Measurements from ENCODE around the gene C1QTNF7.

C1QTNF7 gene, protein sequence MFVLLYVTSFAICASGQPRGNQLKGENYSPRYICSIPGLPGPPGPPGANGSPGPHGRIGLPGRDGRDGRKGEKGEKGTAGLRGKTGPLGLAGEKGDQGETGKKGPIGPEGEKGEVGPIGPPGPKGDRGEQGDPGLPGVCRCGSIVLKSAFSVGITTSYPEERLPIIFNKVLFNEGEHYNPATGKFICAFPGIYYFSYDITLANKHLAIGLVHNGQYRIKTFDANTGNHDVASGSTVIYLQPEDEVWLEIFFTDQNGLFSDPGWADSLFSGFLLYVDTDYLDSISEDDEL

DNA sequence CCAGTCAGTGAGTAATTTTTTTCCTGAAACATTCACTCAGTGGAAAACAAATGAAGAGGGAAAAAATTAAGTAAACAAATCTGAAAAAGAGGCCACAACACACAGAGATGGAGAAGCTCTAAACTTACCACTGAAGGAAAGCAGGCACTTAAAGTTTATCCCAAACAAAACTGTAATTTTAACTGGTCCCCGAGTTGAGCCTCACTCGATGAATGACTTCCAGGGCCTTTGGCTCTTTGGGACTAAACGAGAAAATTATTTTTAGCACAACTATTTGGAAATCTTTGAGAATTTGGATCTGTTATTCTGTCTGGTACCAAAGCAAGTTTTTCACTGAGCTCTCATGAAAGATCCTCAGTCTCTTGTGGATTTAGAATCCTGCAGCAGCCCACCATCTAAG, at the start of gene C1QTNF7:
C1QTNF7 (plus strand) TSS at position 333 of the 400 bp plus-strand sequence. CDS start 7,711 bp downstream, outside the sequence.
- DNase-seq: no peak

DNA sequence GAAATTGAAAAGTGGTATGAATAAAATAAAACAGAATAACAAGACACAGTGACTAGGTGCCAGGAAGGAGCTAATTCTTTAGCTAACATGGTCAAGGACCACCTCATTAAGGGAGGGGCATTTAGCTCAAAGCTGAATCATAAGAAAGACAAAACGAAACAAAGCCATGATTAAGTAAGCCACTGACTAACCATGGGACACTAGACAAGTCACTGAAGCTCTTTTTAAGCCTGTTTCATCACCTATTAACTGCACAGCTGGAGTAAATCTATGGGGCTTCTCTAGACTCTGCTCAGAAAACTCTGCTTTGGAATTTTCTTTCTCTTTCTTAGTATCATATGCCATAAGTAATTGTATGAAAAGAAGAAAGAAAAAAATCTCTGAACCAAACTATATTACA, 49.8 kb upstream of the C1QTNF7 start:
- no peak for DNase-seq

DNA sequence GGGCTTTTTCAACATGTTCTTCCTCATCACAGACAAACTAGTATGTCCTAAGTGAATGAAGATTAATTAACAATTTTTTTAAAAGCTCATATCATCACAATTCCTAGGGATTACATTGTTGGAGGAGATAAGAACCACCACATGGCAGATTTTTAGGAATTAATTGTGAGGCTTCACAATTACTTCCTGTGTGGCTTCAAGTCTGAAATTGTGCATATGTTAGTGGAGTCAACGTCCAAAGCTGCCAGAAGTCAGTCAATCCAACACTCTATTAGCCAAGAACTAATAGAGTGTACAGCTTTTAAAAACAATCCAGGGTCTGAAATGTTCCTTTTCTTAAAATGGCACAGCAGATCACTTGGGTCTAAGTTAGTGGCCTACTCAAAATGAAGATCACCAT, 49.3 kb upstream of the C1QTNF7 start:
- DNase-seq: no peak

DNA sequence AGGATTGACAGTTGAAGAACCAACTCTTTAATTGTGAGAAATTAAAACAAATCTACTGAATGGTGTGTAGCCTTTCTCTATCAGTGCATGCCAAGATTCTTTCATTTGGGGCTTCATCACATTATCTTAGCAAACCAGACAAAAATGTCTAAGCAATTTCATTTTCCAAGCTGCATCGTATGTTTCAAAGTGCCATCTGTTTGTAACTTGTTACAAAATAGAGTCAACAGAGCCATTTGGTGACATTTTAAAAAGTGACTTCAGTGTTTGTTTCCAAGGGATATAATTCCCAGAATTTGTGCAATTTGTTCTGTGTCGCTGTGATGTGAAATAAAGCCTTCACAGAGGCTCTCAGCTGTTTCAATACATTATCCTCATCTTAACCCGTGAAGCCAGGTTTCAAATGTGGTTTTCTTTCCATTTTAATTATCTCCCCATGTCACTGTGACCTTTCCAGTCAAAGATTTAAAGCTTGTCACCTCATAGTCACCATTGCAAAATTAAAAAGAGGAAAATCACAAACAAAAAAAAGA, 46.0 kb upstream of the C1QTNF7 start:
- DNase-seq: no peak

DNA sequence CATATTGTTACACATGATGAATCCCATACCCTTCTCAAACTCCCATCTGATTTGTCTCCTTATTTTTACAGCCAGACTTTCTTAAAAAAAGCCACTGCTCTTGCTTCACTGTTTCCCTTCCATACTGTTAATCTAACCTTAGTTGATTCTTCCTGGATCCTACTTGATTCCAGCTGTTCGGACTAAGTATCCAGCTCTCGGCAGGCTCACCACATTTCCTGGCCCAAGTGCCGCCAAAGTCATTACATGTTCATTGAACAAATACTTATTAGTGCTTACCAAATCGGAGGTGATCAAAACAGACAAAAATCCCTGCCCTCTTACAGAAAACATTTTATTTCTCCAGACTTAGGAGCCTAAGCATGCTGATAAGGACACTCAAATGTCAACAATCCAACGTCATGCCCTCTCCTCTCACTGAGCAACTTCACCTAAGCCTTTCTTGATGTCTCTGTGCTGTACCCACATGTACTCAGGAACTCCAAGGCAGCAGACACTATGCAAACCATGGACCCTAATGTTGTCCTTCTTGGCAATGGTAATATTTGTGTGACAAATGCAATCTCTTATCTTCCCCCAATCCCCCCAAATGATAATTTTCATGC, 45.1 kb upstream of the C1QTNF7 start:
- no peak for DNase-seq

DNA sequence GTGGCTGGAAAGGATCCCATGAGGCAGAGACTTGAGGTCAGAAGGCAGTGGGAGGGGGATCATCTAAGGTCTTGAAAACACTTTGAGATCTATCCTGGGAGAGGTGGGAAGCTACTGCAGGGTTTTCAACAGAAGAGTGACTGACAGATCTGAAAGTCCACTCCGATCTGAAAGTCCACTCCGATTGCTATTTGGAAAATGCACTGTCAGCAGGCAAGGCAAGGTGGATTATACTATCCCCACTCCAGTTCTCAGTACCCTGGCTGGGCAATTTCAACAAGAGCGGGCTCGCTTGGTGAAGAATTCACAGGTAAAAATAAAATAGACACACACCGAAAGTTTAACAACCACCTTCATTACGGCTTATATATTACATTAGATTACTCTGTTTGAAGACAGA, 42.3 kb upstream of the C1QTNF7 start:
- DNase-seq: no peak

DNA sequence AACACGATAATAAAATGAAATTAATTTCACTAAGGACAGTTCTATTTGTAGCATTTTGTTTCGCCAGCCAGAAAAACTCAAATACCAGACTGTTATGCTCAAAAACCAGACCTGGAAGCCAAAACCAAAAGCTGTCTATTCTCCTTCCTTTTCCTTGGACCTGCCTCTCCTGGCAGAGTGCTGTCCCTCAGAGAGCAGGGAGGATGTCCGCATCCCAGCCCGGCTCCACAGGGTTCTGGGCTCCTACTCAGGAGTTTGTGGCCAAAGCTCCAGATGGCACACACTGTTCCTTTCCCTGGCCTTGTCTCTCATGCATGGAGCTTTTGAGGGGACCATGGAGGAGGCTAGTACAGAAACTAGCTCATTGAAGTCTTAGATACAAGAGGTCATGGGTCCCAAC, 41.9 kb upstream of the C1QTNF7 start:
- no peak for DNase-seq

DNA sequence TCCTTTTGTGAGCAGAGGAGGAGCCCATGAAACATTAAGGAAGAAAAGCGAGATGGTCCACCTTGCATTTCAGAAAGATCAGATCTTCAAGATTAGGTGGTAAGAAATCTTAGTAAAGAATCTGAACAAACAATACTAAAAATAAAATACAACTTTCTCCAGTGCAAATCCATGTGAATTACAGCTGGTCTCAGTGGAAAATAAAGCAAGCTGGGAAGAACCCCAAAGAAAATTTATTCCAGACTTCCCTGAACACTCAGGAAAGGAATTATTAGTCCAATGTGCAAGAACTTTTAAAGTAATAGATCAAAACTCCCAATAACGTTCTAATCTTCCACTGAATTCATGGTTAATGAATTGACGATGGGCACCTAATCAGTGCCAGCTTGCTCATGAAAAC, 37.3 kb upstream of the C1QTNF7 start:
- no peak for DNase-seq

DNA sequence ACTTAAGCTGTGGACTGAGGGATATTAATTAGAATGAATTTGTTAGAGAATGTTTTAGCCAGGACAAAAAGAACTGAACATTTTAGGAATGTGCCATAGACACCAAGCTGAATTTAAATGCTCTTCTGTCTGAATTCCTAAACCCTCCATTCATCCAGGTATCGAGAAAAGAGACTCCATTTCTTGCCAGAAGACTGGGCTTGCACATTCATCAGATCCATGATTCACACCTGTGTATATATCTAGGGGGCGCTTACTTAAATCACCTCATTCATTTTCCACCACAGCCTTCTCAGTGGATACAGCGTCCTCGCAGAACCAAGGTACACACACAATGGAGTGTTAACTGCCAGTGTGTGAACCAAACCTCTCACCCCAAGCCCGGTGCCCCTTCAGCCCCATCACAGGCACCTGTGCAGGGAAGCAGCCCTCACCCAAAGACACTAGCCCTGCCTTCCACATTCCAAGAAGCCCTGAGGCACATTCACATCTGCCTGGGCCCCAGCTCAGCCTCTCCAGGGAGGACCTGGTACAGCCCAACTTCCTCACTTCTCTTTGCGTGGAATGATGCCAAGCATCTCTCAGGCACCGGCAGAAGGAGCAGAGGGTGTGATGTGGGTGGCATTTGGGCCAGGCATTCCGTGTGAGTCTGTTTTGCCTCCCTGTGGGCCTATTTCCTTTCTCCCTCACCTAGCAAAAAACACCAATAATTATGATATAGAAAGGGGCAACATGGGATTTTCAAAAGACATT, 35.6 kb upstream of the C1QTNF7 start:
- DNase-seq: no peak

DNA sequence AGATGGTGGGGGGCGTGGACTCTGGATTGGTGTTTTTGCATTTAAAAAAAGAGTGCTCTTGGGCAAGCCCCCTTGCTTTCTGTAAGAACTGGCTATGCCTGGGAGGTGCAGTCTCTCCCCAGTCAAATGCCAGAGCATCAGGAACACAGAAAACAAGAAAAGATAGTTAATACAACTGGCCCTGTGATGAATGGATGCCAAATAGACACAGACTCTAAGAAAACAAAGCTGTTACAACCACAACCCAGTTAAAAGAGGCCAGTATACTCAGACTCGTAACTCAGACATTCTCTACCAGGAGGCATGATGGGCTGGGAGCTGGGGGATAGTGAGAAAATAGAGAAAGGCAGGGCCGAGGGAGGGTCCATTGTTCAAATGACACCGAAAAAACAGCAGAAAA, 32.5 kb upstream of the C1QTNF7 start:
- DNase-seq: no peak

DNA sequence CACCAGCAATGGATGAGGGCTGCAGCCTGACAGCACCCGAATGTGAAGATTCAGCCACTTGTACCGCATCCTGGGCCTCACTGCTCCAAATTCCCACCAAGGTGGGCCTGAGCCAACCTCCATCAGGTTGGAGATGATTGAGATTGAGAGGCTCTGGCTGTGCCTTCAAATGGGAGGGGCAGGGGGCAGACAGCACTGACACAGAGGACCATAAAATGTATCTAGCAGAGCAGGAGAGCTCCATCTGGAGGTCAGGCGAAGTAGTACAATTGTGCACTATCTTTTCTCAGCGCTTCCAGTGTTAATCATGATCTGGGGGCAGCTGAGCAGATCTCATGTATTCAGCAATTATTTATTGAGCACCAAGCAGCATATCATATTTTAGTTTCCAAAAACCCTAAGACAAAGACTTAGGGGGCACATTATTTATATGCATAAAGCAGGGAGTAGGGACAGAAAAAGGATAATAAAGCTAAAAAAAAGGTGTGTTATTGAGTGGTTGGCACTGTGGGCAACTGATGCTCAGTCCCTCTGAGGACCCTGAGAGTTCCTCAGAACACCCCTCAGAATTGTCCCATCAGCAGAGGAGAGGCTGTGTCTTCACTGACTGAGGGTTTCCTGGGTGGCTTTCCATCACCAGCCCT, 31.6 kb upstream of the C1QTNF7 start:
- no peak for DNase-seq

DNA sequence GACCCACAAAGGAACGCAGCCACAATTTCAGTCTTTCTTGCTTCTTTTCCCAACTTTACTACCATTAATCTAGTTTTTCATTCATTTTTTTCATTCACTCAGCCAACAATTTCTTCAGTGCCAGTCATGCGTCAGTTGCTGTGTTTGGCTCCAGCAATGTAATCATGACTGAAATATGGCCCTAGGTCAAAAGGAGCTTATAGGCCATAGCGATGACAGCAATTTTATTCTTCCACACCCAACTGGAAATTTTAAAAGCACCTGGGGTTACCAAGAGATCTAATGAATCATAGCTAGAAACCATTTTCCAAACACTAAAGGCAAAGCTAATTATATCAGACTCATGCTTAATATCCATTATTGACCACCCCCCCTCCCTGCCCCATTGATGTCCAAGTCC, 29.8 kb upstream of the C1QTNF7 start:
- no peak for DNase-seq

DNA sequence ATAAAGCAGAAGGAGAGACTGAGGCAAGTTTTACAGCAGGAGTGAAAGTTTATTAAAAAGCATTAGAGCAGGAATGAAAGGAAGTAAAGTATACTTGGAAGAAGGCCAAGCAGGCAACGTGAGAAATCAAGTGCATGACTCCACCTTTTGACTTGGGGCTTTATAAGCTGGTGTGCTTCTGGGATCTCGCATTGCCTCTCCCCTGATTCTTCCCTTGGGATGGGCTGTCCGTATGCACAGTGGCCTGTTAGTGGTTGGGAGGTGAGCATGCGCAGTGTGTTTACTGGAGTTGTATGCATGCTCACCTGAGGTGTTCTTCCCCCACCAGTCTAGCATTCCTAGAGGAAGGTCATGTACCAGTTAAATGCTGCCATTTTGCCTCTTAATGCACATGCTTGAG, 29.1 kb upstream of the C1QTNF7 start:
- no peak for DNase-seq

DNA sequence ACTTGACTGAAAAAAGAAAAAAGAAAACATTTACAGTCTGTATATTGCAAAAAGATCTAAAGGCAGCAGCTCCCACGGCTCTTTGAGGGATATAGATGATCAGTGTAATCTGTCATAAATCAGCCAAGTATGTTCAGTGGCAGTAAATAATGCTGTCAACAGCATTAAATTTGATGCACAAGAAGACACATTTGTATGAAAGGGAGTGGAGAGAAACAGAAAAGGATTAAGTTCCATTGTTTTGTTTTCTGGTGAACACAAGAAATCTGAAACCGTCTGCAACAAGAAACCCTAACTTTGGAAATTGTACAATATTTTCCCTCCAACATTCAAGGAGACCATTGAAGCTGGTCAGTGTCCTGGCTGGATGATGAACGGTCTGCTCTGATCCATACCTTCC, 27.6 kb upstream of the C1QTNF7 start:
- DNase-seq: no peak

DNA sequence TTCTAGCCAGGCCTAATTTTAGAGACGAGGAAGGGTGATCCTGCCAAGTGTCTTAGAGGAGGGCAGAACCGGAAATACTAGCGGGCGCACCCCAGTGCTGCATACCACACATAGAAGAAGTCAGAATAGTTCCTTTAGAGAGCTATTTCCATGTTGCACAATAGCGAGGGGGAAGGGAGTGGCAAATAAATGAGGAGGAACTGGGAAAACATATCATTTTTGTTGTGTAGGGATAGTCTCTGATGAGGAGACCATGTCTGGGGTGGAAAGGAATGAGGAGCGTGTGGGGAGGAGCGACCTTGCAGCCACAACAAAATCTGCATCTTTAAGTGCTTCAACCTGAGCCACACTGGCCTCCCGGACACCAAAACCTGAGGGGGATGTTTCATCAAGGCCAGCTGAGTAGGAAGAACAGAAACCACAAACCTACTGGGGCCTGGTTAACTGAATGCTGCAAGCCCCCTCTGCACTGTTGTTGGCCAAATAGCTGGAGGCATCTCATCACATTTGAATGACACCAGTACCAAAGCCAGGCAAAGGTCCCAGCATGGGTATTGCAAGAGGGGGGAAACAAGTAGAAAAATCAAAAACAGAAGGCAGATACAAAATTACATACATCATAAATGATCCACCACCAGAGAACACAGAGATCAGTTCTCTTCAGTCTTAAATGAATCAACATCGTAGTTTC, 26.7 kb upstream of the C1QTNF7 start:
- DNase-seq: peak; percentile 61

DNA sequence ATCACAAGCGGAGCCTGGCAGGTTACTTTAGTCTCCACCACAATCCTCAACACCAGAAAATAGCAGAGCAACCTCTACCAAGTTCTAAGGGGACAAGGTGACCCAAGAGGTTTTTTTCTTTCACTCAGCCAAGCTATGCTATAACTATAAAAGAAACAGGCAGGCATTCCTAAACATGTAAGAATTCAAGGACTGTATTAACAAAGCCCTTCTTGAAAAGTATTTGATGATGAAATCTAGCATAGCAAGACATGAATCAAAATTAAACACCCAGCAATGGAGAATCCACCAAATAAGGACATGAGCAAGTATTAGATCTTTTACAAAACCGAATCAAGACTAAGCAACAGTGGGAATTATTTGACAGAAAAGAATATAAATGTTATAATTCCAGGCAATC, 25.7 kb upstream of the C1QTNF7 start:
- DNase-seq: no peak

DNA sequence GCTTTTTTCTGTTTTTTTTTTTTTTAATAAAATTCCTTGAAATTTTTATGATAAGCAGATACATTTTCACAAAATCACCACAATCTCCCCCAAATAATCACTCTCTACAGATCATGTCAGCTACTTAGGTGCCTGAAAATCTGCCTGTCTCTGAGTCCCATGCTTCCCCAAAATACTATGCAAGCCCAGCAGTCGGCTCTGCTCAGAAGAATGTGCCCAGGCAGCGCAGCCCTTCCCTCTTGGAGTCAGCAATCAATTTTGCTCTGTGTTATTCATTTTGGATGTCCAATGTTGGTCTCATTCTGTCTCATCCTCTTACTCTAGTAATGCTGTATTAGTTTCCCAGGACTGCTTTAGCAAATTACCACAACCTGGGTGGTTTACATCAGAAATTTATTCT, 24.9 kb upstream of the C1QTNF7 start:
- DNase-seq: no peak

DNA sequence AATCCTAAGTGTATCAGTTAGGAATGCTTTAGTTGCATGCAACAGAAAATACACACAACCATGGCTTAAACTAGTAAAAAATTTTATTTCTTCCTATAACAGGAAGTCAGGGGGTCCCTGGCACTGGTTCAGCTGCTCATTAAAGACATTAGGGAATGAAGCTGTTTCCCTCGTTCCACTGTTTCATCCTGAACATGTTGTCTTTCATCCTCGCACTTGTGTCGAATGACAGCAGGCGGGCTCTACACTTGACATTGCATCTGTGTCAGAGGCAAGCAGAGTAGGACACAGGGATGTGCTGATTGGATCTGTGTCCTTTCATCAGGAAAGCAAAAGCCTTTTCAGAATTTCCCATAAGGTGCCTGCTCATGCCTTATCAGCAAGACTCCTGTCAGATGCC, 22.8 kb upstream of the C1QTNF7 start:
- no peak for DNase-seq

DNA sequence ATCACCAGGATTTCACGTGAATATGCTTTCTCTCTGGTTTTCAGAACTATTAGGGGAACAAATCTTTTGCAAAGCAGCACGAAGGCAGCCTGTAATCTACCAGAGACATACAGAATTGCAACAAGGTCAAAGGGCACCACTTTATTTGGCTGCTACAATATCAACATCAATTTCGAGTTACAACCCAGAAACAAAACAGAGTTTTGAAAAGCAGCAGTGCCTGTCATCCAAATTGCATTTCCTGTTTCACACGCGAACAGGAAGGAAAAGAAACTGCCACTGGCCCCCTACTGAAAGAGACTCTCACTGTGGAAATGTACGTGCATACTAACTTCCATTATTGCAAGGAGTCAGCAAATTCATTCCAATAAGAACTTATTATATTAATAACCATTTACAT, 17.1 kb upstream of the C1QTNF7 start:
- DNase-seq: no peak

DNA sequence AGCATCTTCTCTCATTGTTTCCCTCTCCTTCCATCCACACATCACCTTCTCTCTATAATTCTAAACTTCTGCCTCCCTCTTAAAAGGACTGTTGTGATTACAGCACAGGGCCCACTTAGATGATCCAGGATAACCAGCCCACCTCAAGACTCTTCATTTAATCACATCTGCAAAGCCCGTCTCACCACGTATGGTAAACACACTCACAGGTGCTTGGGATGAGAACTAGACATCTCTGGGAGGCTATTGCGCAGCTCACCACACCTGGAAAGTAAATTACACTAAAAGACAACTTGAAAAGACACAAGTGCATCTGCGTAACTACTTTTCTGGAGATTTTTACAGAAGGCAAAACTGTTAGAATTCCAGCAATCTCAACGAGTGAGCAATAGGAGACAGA, 15.4 kb upstream of the C1QTNF7 start:
- DNase-seq: no peak

DNA sequence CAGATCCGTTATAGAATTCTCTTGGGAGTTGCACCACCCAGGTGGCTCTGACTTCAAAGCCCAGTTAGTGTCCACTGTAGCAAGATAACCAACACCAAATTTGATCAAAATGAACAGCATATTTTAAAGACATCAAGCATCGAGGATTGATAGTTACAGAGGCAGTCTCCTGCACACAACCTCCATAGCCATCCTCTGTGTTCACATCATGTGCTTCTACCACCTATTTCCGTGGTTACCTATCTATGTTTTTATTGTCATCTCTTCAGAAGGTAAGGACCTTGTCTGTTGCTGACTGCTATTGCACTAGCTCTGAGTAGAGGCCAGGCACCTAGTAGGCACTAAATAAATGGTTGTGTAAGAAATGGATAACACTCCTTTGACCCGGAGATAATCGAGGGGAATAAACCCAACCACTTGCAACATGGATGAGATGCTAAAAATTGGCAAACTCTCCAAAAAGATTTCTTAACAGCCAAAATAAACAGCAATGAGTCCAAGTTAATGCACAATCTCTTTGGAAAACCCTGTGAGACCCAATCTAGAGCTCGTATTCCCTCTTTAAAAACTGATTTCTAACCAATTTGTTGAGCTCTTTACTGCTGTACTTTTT, 14.7 kb upstream of the C1QTNF7 start:
- DNase-seq: no peak

DNA sequence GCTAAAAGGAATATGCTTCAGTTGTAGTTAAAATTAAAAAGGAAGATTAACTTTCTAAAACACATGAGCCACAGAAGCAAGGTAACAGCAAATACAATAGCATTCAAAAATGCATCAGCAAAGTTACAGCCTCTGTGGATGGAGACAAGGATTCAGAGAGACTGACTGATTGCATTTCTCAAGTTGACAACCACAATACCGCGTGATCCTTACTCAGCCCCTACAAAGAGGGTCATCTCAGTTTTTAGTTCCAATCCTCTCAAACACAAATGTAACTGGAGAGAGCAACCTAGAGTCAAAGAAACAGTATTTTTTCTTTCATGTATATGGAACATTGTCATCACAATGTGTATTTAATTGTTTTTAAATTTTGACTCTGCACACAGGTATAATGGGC, 14.2 kb upstream of the C1QTNF7 start:
- no peak for DNase-seq
